NCI-H146 (cell line): Measurements from ENCODE around the gene APIP.
A peak's percentile ranks its signal among the peaks of the same experiment; 100 is the strongest.
"Not testable (repeated sequence)": the region's sequence is repeated elsewhere in the genome, so short reads cannot be mapped to it uniquely, and the experiment has no call there.

ENCODE experiments used
- DNase-seq: peaks from one replicate; lab custom pipeline; 2025; lab: John Stamatoyannopoulos, UW

The APIP gene

DNA sequence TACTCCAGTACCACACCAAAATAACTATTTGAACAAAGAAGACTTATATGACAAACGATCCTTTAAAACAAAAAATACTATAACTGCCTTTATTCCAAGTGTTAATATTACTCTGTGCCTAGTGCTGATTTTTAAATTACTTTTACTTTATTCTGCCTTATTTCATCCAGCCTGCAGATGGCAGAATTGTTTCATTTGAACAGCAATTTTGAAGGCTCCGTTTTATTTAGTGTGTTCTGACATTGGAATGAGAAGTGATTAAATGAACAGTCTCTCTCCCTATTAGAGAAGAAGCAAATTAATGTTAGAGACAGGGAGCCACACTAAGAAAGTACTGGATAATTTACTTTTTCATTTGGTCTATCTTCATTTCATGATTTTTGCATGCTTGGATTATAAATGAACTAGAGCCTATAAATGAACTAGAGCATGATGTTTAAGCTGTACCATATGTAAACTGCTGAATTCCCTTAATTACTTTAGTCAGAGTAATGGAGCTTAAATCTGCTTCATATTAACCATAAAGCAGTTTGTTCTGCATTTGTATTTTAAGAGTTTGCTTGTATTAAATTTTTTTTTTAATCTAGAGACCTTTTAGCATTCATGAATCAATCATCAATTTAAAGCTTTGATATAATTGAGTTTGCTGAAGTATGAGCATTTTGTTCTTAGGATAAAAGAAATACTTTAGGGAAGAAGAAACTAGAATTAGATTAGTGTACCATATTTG lies 10.1 kb upstream of the APIP start:
- peak; percentile 32 for DNase-seq

DNA sequence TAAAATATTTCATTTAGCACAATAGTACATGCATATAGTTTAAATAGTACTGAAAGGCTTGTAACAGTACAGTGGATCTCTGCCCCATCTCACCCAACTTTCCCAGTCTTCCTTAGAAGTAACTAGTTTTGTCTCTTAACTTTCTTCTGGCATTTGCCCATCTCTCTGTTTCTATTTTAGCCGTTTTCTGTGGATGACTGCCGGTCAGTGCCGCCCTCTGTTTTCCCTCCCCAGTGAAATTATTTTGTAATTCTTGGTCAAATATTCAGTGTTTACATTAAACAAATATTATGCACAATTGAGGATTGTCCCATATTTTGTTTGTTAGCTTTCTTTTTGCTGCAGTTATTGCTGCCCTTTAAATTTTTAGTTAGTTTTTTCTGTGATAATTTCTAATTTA lies 8.5 kb upstream of the APIP start:
- DNase-seq, result no peak

DNA sequence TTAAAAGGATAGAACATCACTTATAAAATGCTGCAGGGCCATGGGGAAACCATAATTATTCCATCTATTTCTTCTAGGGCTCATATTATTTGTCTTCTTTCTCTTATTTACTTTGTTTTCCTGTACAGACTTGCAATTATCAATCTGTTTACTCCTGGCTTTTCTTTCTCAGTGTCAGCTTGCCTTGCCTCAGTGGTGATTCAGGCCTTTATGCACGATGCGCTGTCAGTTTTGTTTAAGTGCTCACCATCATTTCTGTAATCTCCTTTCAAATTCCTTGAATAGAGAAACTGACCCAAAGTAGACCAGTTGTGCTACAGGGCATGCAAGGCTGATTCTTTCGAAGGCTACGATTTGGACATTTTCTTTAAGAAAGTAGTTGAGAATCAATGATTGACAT lies 5.0 kb upstream of the APIP start:
- no peak for DNase-seq

- DNase-seq, result peak; percentile 11
These were observed 928 bp upstream of the APIP start for GRCh38 chr11:34916843-34917770.

DNA sequence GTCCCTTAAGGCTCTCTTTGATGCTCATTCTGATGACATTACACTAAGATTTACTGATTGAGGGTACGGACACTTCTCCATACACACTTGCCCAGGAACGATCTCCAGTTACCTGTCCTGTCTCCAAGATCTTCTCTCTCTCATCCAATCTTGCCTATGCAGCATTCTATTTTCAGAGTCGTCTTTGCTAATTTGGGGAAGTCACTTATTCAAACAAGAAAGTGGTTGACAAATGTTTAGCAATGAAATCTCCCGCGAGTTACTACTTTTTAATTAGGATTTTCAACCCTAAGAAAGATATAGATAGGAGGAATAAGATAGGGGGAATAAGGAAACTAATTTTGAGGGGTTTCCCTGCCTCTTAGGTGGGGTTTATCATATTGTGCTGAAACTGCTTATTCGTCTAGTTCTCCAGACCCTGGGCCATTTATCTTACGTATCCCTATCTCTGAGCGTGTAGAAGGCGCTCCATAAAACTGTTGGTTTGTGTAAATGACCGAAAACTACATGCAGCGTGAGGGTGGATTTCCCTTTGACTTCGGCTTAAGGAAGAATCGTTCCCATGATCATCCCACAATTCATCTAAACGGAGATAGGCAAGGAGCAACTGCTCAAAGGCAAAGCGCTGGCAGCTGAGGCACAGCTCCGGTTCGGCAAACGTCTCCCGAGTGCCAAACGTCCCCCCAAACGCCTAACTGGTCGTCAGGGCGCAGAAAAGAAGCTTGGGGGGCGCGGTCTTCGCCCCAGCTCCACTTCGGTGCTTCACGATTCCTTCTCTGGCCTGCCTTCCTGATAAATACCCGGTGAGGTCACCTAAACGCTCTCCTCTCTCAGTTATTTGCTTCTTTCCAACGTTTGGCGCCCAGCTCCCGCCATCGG lies 804 bp downstream of the APIP start:
- DNase-seq, result peak; percentile 71

- not testable (repeated sequence) for DNase-seq
These were observed 2.6 kb downstream of the APIP start for GRCh38 chr11:34913556-34913955.

DNA sequence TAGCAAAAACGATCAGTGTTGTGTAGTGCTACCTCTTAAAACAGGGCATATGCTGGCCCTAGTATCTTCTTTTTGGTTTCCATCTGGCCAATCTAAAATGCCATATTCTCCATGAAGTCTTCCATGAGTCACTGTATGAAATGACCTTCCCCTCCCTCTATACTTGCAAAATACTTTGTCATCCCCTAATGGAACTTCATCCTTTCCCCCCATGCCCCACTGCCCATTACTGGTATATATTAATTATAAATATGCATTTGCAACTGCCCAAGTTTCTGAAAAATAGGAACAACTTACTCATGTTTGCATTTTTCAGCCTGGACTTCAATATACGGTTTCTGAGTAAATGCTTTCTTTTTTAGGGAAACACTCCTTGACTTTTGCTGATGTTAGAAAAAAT lies 4.5 kb downstream of the APIP start:
- no peak for DNase-seq

GRCh38 chr11:34910817-34911216 lies 5.4 kb downstream of the APIP start:
- DNase-seq, result no peak

GRCh38 chr11:34909955-34910354 lies 6.2 kb downstream of the APIP start:
- no peak for DNase-seq

DNA sequence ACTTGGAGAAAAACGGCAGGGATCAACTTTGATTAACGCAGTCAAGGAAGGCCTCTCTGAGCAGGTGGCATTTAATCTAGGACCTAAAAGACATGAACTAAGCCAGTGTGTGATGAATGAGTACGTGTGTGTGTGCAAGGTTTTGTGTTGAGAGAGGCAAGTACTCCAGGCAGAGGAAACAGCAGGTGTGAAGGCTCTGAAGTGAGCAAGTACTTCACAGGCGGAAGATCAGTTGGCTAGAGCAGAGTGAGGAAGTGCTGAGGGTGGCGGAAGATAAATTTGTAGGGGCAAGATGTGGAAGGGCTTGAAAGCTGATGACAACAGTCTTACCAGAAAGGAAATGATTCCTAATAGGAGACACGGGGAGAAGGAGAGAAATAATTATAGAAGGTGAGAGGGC lies 6.8 kb downstream of the APIP start:
- DNase-seq, result no peak

- no peak for DNase-seq
These were observed 8.1 kb downstream of the APIP start for GRCh38 chr11:34907934-34908593.

DNA sequence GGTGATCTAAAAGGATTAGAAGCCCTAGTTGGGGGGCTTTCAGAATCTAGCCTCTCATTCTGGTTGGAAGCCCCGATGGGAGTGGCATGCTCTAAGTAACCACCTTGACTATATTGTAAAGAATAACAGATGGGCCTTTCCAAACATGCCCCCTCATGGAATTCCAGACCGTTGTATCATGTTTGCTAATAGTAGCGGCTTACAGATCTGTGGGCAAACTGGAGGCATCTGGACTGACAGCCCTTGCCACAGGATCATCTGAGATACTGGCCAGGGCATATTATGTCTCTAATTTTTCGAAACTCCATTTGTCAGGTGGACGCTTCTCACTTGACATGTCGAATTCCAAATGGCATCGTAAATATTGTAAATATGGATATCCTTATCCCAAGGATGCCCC lies 10.5 kb downstream of the APIP start:
- DNase-seq, result no peak

- DNase-seq, result no peak
These were observed 11.7 kb downstream of the APIP start for GRCh38 chr11:34904421-34904955.

DNA sequence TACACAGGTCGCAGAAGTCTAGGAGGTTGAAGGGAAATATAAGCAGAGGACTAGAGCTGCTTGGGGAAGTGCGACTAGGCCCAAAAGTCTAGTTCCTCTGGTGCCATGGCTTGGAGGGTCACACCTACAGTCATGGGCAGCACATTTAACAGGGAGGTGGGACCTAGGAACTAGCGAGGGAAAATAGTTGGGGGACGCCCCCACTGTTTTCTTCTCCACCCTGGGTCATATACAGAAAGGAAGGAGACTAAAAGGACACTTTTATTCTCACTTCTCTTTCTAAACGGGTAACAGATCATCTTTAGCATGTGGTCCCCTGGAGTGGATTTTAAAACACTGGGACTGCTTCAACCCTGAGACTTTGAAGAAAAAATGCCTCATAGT lies 16.6 kb downstream of the APIP start:
- DNase-seq, result no peak

- DNase-seq, result no peak
These were observed 17.7 kb downstream of the APIP start for GRCh38 chr11:34898474-34898873.

- no peak for DNase-seq
These were observed 18.9 kb downstream of the APIP start for GRCh38 chr11:34897171-34897870.

DNA sequence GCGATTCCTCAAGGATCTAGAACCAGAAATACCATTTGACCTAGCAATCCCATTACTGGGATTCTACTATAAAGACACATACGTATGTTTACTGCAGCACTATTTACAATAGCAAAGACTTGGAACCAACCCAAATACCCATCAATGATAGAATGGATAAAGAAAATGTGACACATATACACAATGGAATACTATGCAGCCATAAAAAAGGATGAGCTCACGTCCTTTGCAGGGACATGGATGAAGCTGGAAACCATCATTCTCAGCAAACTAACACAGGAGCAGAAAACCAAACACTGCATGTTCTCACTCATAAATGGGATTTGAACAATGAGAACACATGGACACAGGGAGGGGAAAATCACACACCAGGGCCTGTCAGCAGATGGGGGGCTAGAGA lies 20.0 kb downstream of the APIP start:
- not testable (repeated sequence) for DNase-seq

- DNase-seq, result no peak
These were observed 22.8 kb downstream of the APIP start for GRCh38 chr11:34893416-34893815.

DNA sequence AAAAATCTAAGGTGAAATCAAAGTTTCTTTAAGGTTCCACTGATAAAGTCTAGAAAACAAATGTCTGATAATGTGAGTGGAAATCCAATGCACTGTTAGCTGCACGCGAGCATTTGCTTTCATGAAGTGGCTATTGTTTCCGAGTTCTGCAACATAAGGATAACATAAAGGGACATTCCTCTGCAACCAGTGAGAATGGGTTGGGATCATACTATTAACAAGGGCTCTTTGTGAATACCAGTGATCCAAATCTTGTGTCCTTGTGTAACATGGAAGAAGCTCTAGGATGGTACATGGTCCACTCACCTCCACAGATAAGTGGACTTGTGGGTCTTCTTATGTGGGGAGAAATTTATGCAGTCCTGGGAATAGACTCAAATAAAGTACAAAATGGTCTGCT lies 24.6 kb downstream of the APIP start:
- DNase-seq, result no peak

DNA sequence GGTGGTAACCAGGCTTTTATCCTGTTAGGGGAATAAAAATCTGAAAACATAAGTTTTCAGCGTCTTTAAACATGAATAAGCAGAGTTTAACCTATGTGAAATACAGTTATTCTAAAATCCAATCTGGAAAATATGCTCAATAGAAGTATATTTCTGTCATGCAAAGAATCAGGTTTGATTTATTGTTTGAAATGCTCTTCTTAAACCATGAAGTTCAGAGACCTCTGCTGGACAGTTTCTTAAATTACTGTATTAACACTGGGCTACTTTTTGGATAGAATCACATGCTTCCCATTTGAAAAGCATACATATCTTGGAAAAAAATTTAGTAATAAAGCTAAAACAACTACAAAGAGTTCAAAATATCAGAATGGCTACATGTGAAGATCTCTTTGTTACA lies 25.4 kb downstream of the APIP start:
- peak; percentile 71 for DNase-seq

DNA sequence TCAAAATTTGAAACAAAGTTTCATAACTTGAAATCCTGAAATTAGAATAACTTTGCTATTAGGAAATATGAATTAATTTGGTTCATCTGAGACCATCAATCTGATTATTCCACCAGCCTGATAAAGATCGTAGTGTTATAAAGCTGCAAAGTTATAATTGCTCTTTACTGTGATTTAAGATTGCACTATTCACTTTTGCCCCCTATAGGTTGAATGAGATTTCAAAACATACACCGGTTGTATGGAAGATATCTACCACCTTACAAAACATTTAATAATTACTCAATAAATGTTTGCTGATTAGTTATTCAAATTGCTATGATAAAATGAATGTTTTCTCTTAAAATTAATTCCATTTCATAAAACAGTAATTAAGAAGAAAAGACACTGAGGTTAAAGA lies 26.1 kb downstream of the APIP start:
- DNase-seq, result peak; percentile 31
